HG02840 (cell line): Measurements from ENCODE around the gene PLTP.
"Not testable (repeated sequence)": the region's sequence is repeated elsewhere in the genome, so short reads cannot be mapped to it uniquely, and the experiment has no call there.

Source experiments
- ATAC-seq: cut with Tn5 transposase; IDR thresholded peaks from one replicate; pipeline ENCODE4 v1.9.1; 2021; ENCODE audit warnings: mild to moderate bottlenecking, moderate library complexity, moderate number of reproducible peaks; ENCODE audit not compliant: unreplicated experiment, low FRiP score

The PLTP gene

GRCh38 chr20:45901332-45901731 lies 10.6 kb downstream of the PLTP start:
- ATAC-seq: not testable (repeated sequence)

DNA sequence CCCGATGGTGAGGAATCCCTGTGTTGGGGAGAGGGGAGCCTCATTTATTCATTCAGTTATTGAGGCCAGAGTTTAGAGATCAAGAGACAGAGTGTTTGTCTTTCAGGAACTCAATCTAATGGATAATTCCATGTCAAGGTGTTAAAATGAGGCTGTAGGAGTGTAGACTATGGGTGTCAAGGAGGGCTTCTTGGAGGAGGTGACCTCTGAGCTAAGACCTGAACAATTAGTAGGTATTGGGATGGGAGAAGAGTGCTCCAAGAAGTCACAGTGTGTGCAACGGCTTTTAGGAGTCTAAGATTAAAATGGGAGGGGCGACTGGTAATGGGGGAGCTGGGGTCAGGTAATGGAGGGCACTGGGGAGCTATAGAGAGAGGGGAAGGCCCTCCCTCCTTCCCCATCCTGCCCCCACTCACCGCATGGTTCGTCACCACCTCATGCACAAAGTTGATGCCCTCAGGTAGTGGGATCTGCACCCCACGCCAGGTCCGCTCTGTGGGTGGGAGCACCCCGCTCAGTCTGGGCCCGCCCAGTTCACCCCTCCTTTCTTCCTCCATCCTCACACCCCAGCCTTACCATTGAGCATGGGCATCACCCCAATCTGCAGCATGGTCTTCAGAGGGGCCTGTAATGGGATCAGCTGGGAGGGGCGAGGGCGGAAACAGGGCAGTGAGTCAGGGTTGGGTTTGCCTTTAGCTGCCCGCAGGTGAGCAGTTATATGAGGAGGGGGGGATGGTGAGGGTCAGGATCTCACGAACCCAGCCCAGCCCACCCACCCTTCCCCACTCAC lies 12.7 kb downstream of the PLTP start:
- no peak for ATAC-seq

DNA sequence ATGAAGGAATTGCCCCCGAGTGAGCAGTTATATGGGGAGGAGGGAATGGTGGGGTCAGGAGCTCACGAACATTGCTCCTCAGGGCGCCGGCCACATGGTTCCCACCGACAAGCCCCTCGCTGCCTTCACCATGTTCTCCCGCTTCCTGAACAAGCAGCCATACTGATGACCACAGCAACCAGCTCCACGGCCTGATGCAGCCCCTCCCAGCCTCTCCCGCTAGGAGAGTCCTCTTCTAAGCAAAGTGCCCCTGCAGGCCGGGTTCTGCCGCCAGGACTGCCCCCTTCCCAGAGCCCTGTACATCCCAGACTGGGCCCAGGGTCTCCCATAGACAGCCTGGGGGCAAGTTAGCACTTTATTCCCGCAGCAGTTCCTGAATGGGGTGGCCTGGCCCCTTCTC lies 13.7 kb downstream of the PLTP start:
- ATAC-seq: no peak

DNA sequence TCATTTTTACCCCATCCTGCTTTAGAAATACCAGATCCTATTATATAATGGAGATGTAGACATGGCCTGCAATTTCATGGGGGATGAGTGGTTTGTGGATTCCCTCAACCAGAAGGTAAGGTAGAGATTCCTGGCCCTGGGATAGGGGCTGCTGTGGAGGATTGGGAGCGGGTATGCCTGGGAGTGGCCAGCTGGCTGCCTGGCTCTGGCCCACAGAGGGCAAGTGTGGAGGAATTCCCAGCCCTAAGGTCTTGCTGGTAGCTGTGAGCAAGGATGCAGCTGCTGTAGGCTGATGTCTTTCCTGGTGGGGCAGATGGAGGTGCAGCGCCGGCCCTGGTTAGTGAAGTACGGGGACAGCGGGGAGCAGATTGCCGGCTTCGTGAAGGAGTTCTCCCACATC lies 14.3 kb downstream of the PLTP start:
- no peak for ATAC-seq

DNA sequence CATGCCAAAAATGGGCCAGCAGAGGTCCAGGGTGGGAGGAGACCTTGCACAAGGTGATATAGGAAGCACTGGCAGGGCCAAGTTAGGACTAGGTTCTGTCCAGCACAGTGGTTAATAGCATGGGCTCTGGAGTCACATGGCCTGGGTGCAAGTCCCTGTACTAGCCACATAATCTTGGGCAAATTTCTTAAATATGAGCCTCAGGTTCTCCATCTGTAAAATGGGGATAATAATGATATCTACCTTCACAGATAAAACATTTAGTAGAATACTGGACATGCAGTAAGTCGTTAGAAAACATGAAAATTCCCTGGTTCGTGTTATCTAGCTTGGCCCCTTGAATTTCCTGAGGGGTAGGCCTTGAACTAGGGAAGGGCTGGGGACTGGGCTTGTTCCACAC lies 14.7 kb downstream of the PLTP start:
- ATAC-seq: no peak

DNA sequence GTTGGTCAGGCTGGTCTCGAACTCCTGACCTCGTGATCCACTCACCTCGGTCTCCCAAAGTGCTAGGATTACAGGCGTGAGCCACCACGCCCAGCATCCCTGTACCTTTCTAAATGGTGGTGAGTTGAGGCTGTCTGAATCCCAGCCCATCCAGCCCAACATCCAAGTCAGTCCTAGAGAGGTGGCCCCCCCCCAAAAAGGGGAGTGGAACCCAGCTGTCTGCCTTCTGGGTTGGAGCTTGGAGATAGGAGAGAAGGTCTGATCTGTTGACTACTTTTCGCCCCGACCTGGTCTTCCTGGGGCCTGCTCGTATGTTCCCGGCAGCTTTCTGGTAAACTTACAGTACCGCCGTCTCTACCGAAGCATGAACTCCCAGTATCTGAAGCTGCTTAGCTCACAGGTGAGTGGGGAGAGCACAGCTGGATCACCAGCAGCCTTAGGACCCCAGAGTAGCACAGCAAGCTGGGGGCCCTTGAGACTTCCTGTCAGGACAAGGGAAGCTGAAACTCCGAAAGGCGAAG lies 15.3 kb downstream of the PLTP start:
- ATAC-seq: no peak

- no peak for ATAC-seq
Measured at GRCh38 chr20:45894797-45895196, 17.2 kb downstream of the PLTP start.

DNA sequence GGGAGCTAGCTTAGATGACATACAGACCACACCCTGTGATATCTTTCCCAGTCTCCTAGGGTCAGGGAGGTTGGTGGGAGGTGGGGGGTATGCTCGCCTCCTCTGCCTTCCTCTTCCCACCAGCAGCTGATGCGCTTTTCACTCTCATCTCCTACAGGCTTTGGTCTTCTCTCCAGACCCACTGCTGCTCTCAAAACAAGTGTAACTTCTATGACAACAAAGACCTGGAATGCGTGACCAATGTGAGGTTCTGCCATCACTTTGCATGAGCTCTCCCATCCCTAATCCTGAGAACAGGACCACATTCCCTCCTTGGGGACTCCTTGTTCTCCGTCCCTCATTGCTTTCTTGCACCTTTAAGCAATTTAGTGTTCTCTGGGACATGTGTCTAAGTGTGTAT lies 18.1 kb downstream of the PLTP start:
- ATAC-seq: no peak

DNA sequence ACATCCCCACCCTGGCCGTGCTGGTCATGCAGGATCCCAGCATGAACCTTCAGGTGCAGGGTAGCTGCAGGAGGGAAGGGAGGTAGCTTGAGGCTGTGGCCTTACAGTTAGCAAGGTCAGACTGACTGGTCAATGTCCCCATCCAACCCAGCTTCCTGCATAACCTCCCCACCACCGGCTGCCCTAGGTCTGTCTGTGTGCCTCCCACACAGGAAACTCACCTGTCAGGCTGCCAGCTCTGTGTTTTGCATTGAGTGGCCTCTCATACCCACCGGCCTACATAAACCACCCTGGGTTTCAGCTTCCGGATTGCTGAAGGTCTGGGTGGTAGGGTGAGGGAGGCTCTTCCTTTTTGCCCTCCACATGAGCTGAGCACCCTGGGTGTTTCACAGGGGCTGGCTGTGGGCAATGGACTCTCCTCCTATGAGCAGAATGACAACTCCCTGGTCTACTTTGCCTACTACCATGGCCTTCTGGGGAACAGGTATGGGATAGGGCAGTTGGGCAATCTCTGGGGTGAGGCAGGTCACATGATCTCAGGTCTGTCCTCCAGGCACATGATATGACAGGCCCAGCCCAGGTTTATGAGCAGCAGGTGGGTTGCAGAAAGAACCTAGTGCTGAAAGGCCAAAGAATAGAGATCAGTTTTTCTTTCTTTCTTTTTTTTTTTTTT lies 19.0 kb downstream of the PLTP start:
- ATAC-seq: no peak

- no peak for ATAC-seq
Measured at GRCh38 chr20:45892049-45892825, 19.7 kb downstream of the PLTP start.

- peak; percentile 79 for ATAC-seq
Measured at GRCh38 chr20:45890985-45891983, 20.7 kb downstream of the PLTP start, which contains the start of the genes CTSA and NEURL2. TSS of gene CTSA (plus strand) at chr20:45891335. CDS start at chr20:45891569, 234 bp downstream. TSS of gene NEURL2 (minus strand) at chr20:45891208. CDS start at chr20:45890991, 217 bp downstream.

DNA sequence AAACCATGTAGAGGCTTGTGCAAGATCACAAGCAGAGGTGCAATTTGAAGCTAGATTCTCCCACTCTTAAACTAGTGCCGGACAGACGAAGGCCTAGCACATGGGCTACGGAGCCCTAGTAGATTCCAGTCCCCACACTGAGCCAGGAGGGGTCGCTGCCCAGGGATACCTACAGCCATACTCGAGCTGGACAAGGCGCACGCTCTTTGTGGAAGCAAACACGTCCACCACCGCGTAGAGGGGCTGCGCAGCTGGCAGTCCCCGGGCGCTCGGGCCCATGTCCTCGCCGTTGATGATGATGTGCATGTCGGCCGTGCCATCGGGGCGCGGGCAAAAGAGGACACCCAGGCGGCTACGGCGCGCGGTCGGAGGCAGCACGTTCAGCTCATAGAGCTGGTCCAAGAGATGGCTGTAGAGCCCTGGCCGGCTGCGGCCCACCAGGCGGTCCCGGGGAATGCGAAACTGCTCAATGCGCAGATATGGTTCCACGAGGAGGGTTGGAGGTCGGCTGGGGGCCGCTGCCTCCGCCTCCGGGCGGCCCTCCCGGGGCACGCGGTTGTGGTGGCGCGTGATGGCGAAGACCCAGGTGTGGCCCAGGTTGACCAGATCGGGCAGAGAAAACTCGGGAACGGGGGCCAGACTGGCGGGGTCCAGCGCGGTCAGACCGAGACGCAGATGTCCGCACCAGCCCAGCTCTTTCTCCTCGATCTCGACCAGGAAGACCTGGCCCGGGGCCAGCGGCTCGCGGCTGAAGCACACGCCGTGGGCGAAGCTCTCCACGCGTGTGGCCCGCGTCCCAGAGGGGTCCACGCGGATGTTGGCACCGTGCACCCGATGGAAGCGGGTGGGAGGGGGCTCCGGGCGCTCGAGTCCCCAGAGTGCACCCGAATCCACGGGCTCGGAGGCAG lies 21.6 kb downstream of the PLTP start:
- peak; percentile 13 for ATAC-seq

GRCh38 chr20:45888681-45889080 lies 23.3 kb downstream of the PLTP start:
- ATAC-seq: no peak

GRCh38 chr20:45887346-45887715 lies 24.6 kb downstream of the PLTP start, which contains the start of gene SPATA25:
TSS of gene SPATA25 (minus strand) at chr20:45887622. CDS start at chr20:45887590, 32 bp downstream.
- ATAC-seq: no peak

GRCh38 chr20:45886590-45887345 lies 25.2 kb downstream of the PLTP start:
- no peak for ATAC-seq

DNA sequence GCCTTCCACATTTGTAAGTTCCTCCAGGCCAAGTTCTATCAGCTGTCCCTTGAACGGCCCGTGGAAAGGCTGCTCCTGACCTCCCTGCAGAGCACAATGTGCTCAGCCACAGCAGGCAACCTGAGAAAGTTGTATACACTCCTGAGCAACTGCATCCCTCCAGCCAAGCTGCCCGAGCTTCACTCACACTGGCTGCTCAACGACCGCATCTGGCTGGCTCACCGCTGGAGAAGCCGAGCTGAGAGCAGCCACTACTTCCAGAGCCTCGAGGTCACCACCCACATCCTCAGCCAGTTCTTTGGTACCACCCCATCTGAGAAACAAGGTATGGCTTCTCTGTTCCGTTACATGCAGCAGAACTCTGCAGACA lies 28.9 kb downstream of the PLTP start:
- no peak for ATAC-seq

GRCh38 chr20:45882469-45883099 lies 29.4 kb downstream of the PLTP start:
- ATAC-seq: no peak
